OCI-LY3 (cell line): Measurements from ENCODE around the gene SLC45A3.

ENCODE experiments used
- EZH2phosphoT487 ChIP-seq: fragments of 200-600 bp; shearing (Covaris generic); IDR thresholded peaks from 2 replicates; pipeline ENCODE4 v1.6.1; 2018; ENCODE audit warnings: antibody characterized with exemption, mixed run types, low read depth
- TF ChIP-seq, protein P1 (sequence below): fragments of 200-600, 300-600 bp; sonication (generic); IDR thresholded peaks from 2 replicates; pipeline ENCODE4 v1.5.1; 2014; ENCODE audit warnings: antibody characterized with exemption, low read length, low read depth

DNA sequence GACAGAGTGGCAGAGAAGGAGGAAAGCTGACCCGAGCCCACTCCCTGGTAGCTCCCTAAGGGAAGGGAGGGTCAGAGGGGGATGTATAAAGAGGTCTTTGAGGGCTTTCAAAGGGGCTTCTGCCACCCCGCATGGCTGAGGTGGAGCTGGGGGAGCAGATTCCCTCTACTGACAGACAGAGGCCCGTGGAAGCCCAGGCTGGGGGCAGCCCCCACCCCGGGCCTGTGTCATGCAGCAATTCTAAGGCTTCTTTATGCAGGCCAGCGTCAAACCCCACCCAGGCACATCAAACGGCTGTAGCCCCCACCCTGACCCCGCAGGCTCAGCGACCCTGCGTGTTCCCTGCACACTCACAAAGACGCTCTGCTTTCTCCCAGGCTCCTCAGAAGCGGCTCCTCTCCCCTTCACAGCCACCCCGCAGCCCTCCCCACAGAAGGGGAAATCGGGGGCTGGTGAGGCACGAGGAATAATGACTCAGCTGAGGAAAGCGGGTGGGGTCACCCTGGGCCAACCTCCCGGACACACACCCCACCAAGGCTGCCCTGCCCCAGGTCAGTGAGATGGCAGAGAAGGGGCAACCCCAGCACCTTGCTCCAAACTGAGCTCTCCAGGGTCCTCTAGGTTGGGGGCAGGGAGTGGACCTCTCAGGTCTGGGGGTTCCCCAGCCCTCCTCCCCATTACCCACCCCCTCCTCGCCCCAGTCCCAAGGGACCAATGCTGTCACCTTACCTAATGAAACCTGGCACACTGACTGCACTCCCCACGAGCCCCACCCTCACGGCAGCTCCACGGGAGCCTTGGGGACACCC is 10.8 kb downstream of the SLC45A3 start:
- TF ChIP-seq, protein P1, sequence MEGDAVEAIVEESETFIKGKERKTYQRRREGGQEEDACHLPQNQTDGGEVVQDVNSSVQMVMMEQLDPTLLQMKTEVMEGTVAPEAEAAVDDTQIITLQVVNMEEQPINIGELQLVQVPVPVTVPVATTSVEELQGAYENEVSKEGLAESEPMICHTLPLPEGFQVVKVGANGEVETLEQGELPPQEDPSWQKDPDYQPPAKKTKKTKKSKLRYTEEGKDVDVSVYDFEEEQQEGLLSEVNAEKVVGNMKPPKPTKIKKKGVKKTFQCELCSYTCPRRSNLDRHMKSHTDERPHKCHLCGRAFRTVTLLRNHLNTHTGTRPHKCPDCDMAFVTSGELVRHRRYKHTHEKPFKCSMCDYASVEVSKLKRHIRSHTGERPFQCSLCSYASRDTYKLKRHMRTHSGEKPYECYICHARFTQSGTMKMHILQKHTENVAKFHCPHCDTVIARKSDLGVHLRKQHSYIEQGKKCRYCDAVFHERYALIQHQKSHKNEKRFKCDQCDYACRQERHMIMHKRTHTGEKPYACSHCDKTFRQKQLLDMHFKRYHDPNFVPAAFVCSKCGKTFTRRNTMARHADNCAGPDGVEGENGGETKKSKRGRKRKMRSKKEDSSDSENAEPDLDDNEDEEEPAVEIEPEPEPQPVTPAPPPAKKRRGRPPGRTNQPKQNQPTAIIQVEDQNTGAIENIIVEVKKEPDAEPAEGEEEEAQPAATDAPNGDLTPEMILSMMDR = no peak
- TF ChIP-seq EZH2phosphoT487 = no peak
